NB4 (cell line): Measurements from ENCODE around the gene TEF.

Source experiments
- DNase-seq: peaks from one replicate; pipeline ENCODE4 v3.0.0; 2010; ENCODE audit warnings: low read depth
- H3K4me3 ChIP-seq: one replicate; pipeline ENCODE4 v1.5.1; 2011; ENCODE audit warnings: mild to moderate bottlenecking, low read depth, low read length, moderate library complexity
- MYC ChIP-seq: IDR thresholded peaks from 2 replicates; pipeline ENCODE4 v1.6.1; 2011; ENCODE audit warnings: low read depth, low read length
- POLR2A ChIP-seq: IDR thresholded peaks from 2 replicates; pipeline ENCODE4 v1.6.1; 2011; ENCODE audit warnings: mild to moderate bottlenecking; ENCODE audit not compliant: insufficient read length; ENCODE audit errors: extremely low read depth
- TF ChIP-seq, protein P1 (sequence below): IDR thresholded peaks from 2 replicates; pipeline ENCODE4 v1.6.1; 2011; ENCODE audit warnings: low read depth, low read length
- TF ChIP-seq, protein P2 (sequence below): IDR thresholded peaks from one replicate; pipeline ENCODE4 v1.5.1; 2012; ENCODE audit warnings: low read depth, low read length

Gene TEF

GRCh38 chr22:41343717-41344116 lies 38.0 kb upstream of the TEF start:
- no peak for DNase-seq
- no peak overlapping the region for H3K4me3 ChIP-seq
- TF ChIP-seq, protein P1, sequence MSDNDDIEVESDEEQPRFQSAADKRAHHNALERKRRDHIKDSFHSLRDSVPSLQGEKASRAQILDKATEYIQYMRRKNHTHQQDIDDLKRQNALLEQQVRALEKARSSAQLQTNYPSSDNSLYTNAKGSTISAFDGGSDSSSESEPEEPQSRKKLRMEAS = no peak
- TF ChIP-seq, protein P2, sequence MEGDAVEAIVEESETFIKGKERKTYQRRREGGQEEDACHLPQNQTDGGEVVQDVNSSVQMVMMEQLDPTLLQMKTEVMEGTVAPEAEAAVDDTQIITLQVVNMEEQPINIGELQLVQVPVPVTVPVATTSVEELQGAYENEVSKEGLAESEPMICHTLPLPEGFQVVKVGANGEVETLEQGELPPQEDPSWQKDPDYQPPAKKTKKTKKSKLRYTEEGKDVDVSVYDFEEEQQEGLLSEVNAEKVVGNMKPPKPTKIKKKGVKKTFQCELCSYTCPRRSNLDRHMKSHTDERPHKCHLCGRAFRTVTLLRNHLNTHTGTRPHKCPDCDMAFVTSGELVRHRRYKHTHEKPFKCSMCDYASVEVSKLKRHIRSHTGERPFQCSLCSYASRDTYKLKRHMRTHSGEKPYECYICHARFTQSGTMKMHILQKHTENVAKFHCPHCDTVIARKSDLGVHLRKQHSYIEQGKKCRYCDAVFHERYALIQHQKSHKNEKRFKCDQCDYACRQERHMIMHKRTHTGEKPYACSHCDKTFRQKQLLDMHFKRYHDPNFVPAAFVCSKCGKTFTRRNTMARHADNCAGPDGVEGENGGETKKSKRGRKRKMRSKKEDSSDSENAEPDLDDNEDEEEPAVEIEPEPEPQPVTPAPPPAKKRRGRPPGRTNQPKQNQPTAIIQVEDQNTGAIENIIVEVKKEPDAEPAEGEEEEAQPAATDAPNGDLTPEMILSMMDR = no peak
- TF ChIP-seq MYC (no peak), POLR2A (no peak)

DNA sequence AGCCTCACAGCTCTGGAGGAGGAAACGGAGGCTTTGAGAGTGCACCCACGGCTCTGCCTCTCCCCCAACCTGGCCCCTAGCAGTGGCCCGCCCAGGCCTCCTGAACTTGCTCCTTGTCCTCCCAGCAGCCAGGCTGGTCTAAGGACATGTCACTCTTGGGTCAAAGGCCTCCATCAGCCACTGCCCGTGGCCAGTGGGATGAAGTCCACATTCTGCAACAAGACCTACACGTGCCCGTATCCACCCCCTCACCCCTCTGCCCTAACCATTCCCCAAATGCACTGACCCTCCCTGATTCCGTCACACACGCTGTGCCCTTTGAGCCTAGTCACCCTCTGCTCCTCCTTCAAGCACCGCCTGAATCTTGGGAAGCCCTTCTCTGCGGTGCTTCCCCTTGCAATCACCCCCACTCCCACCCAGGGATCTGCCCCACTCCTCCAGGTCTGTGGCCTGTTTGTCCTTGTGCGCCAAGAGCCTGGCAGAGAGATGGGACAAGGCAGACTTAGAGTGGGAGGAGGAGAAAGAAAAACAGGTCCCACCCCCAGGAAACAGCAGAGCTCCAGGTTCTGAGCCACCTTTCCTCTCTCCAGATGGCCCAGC lies 37.5 kb upstream of the TEF start:
- TF ChIP-seq, protein P1 = no peak
- no peak for TF ChIP-seq MYC
- no peak for TF ChIP-seq POLR2A
- TF ChIP-seq, protein P2 = no peak
- H3K4me3 ChIP-seq = no peak overlapping the region
- no peak for DNase-seq

DNA sequence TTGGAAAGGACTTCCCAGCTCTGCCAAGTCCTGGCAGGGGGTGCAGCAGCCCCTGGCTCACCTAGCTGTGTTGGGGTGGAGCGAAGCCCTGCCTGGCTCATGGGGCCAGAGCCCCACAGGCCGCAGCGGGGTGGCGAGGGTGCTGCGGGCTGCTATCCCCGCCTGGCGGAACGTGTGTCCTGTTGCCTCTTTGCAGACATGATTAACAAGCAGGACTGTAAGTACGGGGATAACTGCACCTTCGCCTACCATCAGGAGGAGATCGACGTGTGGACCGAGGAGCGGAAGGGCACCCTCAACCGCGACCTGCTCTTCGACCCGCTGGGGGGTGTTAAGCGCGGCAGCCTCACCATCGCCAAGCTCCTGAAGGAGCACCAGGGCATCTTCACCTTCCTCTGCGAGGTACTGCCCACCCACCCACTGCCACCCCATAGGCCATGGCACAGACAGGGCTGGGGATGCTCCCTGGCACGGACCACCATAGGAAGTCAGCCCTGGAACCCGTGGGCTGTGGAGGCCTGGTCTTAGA lies 35.9 kb upstream of the TEF start:
- no peak overlapping the region for H3K4me3 ChIP-seq
- TF ChIP-seq, protein P1 = no peak
- TF ChIP-seq POLR2A = no peak
- no peak for DNase-seq

- no peak for TF ChIP-seq MYC
- TF ChIP-seq, protein P2 = no peak
- TF ChIP-seq, protein P1 = no peak
- no peak overlapping the region for H3K4me3 ChIP-seq
- DNase-seq = no peak
Measured at GRCh38 chr22:41347066-41347859, 34.5 kb upstream of the TEF start.

- TF ChIP-seq, protein P1 = no peak
- TF ChIP-seq, protein P2 = no peak
- TF ChIP-seq MYC = no peak
- no peak for TF ChIP-seq POLR2A
- no peak for DNase-seq
- no peak overlapping the region for H3K4me3 ChIP-seq
Measured at GRCh38 chr22:41348964-41349484, 32.7 kb upstream of the TEF start.

GRCh38 chr22:41350087-41350486 lies 31.7 kb upstream of the TEF start:
- no peak for TF ChIP-seq POLR2A
- TF ChIP-seq, protein P2 = no peak
- TF ChIP-seq, protein P1 = no peak
- no peak for TF ChIP-seq MYC
- H3K4me3 ChIP-seq = no peak overlapping the region
- DNase-seq = no peak
